GM18868 (cell line): ENCODE results near the gene SC5D.

ENCODE experiments used
- ATAC-seq: cut with Tn5 transposase; IDR thresholded peaks from one replicate; pipeline ENCODE4 v1.9.1; 2021; ENCODE audit warnings: mild to moderate bottlenecking, moderate library complexity; ENCODE audit not compliant: unreplicated experiment

SC5D gene

DNA sequence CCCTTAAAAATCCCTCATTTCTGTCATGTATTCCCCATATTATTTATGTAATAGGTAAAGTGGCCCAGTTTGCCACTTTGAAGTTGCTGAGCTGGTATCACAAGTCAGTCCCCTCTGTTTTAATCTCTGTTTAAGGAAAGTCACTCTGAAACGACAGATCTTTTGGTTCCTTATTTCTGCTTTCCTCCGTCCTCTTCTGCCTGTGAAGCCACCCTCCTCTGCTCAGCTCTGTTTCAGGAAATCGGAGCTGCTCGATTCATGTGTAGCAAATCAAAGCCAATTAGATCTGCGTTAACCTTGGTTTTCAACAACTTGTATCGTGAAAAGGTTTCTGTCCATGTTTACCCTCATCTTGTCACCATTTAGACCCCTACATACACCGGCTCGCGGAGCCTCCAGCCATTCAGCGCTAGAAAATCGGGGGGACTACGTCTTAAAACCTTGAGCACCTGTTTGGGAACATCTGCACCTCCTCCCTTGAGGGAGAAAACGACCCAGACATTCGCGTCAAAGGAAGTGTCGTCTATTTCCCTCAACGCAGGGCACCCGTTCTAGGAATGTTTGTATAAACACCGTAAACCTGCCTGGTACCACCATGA, 576 bp upstream of the SC5D start:
- ATAC-seq, result peak; percentile 26

DNA sequence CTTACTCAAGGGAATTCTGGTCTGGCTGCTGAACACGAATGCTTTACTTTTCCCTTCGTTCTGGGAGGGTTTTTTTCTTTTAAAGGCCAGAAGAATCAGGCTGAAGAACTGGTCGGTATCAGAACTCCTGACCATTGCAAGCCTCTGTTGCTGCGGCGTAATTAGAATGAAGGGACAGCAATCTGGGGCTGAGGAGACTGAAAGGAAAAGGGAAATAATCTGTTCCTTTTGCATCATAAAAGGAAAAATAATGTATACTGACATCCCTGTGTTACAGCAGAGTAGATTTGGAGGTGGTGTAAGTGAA, 670 bp downstream of the SC5D start:
- no peak for ATAC-seq

DNA sequence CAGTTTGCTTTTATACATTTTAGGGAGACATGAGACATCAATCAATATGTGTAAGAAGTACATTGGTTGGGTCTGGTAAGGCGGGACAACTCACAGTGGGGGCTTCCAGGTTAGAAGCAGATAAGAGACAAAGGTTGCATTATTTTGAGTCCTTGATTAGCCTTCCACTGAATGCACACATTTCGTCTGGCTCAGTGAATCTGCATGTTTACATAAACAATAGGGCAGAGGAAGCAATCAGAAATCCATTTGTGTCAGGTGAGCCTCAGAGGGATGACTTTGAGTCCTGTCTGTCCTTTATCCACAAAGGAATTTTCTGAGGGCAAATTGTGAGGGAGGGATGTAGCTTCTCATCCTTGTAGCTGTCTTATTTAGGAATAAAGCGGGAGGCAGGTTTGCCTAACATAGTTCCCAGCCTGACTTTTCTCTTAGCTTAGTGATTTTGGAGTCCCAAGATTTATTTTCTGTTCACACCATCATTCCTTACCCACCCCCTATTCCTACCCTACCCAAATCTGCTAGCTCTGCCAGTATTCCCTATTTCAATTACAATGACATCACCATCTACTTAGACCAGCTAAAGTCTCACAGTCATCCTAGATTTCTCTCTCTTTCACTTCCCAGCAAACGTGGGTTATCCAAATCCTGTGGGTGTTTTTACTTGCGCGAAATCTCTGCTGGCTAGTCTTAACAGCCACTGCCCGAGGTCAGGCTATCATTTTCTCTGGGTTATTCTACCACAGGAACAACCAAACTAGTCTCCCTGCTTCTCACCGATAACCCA, 2.9 kb downstream of the SC5D start:
- ATAC-seq, result no peak

DNA sequence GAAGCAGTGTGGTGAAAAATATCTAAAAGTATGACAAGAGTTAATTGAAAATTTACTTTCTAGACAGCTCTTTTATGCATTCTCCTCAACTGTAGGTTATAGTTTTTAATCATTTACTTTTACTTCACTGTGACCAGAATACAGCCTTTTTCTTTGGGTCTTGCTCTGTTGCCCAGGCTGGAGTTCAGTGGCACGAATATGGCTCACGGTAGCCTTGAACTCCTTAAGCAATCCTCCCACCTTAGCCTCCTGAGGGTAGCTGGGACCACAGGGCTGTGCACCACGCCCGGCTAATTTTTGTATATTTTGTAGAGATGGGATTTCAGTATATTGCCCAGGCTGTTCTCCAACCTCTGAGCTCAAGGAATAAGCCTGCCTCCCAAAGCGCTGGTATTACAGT, 5.3 kb downstream of the SC5D start:
- no peak for ATAC-seq

DNA sequence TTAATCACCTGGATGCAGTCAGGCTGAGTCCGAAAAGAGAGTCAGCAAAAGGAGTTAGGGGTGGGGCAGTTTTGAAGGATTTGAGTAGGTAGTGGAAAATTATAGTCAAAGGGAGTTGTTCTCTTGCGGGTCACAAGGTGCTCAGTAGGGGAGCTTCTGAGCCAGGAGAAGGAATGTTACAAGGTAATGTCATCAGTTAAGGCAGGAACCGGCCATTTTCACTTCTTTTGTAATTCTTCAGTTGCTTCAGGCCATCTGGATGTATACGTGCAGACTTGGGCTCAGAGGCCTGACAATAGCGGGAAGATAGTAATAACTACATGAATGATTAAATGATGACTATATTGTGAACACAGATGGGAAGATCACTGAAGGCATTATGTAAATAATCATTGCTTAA, 6.2 kb downstream of the SC5D start:
- ATAC-seq, result no peak

DNA sequence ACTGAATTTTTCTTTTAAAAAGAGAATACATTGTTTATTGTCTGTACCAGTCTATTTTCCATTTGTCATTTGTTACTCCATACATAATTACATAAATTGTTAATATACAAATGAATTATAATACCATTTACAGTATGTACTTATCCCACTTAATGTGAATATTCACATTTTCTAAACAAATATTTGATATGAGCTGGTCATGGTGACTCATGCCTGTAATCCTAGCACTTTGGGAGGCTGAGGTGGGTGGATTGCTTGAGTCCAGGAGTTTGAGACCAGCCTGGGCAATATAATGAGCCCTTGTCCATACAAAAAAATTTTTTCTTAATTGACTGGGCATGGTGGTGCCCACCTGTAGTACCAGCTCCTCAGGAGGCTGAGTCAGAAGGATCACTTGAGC, 6.8 kb downstream of the SC5D start:
- no peak for ATAC-seq

DNA sequence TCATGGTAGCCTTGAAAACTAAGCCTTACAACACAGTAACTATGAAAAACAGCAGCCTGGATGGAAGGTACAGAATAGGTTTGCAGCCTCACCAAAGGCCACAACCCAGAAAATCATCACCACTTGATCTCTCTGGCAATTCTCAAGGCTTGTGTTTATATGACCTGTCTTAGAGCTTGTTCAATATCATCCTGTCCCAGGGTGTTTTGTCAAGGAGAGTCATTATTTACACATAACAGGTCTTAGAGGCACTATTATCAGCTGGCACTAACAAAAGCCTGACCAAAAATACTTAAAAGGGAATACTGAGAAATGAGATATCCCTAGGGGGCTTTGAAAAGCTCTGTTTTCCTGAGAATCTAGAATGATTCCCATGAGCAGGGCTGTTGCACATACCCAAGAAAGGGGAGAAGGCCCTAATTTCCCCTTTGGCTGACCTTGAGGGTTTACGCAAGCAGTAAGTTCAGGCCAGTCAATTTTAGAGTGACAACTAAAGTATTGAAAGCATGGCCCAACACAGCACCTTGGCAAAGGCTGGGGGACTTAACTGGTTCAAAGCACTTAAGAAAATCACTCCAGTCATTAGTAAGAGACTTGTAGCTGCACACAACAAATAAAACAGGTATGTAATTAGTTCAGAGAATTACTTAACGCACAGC, 7.9 kb downstream of the SC5D start:
- ATAC-seq, result no peak

DNA sequence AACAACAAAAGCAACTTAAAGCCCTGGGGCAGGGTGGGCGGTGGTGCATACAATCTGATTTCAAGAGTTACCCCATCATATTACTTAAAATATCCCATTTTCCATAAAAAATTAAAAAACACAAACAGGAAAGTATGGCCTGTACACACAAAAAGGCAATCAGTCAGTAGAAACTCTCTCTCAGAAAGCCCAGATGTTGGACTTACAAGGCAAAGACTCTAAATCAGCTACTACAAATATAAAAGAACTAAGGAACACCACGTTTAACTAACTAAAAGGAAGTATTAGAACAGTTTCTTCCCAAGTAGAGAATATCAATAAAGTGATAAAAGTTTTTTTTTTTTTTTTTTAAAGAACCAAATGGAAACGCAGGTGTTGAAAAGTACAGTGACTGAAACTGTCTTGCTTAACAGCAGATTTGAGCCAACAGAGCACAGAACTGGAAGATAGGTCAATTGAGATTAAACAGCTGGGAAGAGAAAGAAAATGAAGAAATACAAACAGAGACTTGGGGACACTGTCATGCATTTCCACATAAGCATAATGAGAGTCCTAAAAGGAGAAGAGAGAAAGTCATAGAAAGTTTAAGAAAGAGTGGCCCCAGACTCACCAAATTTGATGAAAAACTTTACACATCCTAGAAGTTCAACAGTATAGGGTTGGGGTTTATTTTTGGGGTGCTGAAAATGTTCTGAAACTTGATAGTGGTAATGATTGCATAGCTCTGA, 8.6 kb downstream of the SC5D start:
- ATAC-seq, result peak; percentile 46

DNA sequence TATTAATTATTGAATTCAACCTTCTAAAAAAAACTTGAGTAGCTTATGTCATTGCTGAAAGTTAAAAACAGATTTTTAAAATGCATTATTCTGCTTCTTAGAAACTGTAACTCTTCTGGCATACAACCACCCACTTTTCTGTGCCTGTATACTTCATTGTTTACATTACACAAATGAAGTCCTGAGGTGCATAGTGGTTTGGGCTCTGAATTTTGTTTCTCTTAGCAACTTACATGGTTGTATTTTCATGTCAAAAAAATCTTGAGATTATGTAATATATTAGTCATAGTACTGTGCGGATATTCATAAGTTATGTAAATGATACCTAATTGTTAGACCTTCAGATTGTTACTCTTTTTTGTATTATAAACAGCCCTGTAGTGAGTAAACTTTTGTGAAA, 12.2 kb downstream of the SC5D start:
- ATAC-seq, result no peak

DNA sequence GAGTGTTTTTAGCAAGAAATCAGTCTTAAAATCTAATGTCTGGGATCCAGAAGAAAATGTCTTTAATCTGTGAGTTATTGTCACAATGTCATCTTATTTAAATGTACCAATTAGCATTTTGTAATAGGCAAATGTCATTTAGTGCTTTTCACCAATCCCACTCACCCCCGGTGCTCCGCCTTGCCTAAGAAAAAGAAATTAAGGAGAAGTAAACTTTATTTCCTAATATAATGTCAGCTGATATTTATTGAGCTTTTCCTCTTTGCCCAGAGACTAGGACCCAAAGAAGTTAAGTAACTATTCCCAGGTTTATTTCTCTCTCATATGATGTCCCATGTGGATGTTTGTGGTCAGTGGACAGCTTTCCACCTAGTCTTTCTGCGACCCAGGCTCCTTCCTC, 16.2 kb downstream of the SC5D start:
- no peak for ATAC-seq

DNA sequence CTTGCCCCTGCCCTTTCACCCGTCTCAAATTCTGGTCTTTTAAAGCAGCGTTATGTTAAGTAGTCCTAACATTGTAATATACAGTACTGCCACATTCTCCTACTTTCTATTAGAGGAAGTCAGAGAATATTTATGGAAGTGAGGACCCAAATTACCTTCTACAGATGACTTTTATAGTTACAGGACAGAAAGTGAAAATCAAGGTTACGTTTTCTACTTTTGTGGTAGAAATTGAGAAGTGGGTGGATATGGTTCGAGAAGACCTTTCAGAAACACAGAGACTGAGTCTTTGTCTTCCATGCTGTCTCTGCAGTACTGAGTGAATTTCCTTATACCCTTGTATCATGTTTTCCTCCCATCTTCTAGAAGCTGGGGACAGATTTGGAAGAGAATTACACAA, 17.1 kb downstream of the SC5D start:
- ATAC-seq, result peak; percentile 93

DNA sequence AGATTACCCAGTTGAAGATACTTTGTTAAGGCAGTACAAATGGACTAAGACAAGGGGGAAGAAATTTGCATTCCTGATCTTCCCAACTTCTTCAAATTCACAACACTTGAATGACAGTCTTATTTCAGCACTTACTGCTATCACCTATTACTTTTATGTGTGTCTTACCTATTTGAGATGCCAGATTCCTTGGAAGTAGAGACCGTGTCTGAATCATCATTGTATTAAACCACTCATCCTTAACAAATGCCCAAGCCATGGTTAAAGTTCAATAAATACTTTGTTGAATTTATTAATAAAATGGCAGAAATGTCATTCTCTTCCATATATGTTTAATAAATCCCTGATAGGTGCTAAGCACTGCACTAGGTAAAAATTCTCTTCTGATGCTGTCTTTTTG, 18.3 kb downstream of the SC5D start:
- ATAC-seq, result no peak

DNA sequence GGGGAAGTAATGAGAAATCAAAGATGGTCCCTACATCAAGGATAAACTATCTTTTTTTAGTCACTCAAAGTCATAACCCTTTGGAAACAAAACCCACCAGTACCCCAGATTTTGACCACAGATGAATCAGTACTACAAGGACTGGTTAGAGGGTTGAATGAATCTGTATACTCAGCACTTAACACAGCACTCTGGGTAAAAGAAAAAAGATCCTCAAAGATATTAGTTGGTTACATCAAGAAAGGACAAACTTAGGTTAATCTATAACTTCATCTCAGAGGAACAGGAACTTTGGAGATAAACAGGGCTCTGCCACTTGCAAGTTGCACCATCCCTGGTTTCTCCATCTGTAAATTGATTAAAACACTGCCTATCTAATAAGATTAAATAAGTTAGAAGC, 18.8 kb downstream of the SC5D start:
- no peak for ATAC-seq

DNA sequence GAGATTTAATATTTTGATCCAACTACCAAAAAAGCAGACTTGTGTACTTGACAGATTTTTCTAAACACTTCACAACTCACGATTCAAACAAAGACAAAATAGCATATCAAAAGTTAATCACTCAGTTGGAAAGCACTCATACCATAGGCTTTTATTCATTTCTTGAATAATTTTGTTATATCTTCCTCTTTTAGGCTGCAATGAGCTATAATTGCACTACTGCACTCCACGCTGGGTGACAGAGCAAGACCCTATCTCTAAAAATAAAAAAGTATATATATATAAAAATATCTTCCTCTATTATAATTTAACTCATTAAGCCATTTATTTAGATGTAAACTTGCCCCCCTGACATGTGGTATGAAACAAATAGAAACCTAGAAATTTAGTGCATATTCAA, 19.9 kb downstream of the SC5D start:
- no peak for ATAC-seq

DNA sequence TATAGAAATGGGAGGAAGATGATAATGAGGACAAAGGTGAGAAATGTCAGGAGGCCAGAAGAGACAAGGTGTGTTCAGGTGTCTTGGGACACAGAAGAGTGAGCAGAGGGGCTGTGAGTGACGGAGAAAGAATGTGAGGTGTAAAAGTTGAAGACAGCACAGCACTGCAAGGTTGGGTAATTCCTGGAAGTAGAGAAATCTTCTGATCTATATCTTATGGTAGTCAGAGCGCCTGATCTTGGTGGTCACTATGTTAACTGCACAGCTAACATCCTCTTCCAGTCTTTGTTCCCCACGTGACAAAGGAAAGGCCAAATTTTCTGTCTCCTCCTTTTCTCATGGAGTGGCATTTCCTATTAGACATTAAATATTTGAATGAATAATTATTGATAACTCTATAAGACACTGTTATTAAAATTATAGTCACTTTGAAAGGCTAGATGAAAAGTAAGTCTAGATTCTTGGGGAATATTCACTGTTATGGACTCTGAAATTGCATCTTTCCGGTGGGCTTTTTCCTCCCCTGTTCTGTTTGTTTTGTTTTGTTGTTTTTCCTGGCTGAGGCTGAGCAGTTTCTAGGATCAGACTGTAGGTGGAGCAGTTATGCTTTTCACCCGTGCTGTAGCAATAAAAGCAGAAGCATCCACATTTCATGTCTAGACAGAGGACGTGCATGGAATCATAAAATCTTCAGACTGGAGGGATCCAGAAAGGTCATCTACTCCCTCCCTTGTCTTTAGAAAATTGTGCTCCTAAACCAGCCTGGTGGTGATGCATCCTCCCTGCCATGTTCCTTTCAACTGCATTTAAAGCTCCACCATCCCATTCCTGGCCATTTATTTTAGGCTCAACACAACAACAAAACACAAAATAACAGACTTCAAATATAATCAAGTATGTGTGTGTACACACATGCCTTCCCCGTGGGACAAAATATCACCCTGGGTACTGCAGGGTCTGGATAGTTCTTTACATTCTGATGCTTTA, 26.6 kb downstream of the SC5D start:
- peak; percentile 54 for ATAC-seq

DNA sequence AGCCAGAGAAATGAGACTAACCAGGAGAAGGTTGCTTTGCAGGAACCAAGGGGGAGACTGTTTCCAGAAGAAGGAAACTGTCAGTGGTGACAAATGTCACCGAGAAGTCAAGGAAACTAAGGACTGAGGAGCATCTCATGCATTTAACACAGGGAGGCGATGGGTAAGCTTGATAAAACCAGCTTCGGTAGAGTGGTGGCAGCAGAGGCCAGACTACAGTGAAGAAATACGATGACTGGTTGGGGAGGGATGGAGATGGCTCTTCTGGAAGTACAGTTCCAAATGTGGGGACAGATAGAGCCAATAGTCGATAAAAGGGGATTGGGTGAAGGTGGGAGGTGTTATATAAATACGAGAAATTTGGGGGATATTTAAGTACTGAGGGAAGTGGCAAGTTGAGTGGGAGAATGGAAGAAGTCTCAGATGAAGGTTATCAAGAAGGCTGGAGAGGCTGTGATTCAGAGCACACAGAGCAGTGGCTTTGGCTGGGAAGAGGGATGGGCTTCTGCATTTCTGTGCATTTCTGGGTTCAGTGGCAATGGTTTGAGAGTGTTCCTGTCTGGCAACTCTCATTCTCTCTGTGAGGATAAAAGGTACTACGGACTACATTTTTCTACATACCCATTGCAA, 29.2 kb downstream of the SC5D start:
- ATAC-seq, result peak; percentile 80

DNA sequence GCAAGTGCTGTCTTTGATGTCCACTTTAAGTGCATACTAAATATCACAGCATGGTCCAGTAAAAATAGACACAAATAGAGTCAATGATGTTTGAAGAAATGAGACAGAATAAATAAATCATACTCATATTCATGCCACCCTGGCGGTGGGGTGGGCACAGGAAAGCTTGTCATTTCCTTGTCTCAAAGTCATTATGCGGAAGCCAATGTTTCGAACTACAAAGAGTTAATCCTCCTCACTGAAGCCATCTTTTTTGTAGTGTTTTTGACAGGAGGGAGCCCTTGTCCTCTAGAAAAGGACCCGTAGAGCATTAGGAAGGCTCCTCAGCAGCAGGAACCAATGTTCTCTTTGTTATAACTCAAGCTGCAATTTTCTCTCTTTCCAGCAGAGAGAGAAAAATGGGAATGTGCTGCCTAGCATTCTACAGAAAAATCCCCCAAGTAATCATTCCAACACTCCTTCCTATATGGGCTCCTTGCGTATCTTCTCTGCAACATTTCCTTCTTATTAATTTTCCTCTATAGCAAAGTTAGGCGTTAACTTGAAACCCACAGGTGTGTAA, 30.6 kb downstream of the SC5D start:
- no peak for ATAC-seq

DNA sequence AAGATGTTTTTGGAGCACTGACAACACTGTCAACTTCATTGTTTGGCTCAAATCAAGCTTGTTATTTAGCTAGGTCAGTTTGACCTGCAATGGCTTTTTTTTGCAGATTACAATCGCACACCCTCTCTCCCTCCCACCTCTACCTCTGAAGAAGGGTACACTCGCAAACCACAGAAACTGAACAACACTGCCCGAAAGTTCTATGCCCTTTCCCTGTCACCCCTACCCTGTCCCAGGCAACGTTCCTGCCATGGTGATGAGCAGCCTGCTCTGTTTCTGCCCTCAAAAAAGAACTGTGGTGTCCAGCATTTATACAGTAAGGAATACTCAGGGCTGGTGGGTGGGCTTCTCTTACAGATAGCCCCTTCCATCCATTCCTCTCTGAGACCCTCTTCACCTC, 33.7 kb downstream of the SC5D start:
- ATAC-seq, result no peak

DNA sequence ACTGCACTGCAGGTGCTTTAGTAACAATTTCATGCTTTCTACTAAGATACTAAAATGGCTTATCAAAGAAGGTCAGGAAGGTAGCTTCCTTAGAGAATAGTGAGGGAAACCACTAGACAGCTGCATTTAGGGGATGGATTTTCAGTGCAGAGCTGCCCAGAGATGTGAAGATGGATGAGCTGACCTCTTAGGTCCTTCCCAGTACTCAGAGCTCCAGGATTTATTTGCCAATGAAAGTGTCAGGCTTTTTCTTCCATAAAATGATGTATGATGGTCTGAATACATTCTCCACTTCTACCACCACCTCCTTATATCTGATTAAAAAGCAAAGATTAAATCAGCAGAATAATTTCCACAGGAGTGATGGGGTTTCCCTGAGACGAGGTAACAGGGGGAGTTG, 35.0 kb downstream of the SC5D start:
- no peak for ATAC-seq
